ENCODE data around the gene SPEG.

Gene SPEG

DNA sequence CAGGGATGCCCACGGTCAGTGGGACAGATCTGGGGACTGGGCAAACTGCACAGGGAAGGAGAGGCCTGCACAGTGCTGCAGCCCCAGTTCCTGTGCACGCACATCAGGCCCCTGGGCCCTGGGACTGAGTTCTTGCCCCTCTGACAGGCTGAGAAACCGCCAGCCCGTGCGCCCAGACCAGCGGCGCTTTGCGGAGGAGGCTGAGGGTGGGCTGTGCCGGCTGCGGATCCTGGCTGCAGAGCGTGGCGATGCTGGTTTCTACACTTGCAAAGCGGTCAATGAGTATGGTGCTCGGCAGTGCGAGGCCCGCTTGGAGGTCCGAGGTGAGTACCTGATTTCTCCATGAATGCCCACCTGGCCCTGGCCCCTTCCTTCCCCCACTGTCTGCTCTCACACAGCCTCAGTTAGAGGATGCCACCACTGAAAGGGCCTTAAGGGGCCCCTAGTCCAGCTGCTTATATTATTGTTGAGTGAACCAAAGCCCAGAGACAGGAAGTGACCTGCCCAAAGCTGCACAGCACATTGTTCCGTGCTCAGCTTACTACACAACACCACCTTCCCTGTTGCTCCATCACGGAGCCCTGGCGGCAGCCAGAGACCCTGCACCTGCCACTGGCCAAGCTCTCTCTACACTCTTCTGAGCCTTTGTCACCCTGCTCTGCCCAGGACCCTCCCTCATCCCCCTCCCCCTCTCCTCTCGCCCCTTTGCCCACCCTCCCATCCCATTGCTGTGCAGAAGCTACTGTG lies 29.8 kb downstream of the SPEG start:
- no peak for DNase-seq

DNA sequence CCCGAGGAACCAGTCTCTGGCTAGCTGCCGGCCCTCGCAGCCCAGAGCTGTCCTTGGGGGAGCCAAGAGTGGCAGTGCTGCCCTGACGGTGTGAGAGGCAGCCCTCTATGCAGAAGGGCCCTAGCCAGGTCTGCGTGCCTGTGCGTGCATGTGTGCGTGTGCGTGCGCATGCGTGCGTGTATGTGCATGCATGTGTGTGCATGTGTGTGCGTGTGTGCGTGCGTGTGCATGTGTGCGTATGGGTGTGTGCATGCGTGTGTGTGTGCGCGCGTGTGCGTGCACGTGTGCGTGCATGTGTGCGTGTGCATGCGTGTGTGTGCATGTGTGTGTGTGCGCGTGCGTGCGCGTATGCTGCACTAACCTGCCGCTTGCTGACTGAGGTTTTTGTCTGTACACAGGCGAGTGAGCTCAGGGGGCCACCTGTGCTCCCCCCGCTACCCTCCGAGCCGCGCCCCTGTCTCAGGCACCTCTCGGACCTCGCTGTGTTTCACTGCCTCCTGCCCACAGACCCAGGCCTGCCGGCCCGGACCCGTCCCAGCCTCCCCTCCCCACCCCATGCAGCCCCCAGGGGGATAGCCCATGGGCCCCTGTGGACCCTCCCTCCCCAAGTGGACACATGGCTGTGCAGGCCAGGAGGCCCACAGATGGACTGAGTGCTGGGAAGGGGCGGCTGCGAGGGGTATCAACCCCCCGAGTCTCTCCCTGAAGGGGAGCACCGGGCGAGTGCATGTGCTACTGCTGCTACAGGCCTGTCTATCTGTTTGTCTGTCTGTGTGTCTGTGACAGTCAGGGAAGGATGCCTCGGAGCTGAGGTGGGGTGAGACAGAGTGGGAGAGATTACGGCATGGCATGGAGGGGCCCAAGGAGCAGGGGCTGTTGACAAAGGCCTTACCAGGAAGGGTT lies 31.3 kb downstream of the SPEG start:
- DNase-seq, result no peak

DNA sequence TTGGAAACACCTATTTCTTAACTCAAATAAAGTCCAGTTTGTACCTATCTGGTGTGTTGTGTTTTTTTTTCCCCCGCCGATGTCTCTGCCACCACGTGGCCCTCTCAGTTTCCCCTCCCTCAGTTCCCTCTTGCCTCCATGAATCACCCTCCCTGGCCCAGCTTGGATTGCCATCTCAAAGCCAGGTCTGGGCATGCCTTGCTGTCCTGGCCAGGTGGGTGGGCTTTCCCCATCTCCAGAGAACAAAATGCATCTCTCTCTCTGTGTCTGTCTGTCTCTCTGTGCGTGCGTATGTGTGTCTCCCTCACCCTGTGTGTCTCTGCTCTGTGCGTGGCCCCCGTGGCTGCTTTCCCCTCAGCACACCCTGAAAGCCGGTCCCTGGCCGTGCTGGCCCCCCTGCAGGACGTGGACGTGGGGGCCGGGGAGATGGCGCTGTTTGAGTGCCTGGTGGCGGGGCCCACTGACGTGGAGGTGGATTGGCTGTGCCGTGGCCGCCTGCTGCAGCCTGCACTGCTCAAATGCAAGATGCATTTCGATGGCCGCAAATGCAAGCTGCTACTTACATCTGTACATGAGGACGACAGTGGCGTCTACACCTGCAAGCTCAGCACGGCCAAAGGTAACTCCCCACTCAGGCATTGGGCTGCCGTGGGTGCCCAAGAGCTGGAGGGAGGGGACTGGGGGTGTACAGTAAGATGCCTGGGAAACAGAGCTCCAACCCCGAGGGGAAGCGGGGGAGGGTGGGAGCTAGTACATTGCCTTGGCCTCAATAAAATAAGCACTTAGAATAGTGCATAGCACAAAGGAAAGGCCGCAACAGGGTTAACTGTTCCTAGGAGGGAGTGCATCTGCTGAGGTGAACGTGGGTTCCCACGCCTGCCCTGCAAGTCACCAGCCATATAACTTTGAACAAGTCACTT lies 32.4 kb downstream of the SPEG start:
- no peak for DNase-seq

DNA sequence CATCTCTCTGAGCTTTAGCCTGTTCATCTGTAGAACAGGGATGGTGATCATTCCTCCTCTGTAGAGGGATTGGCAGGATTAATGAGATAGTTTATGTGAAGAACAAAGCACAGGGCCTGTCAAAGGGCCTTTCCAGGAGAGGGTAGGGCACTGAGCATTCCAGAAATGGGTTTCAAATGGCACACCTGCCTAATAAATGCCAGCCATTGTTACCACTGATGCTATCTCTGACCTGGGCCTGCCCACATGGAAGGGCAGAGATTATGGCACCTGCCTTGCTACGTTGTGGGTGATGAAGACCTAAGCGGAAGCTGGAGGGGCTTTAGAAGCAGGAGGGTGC lies 33.1 kb downstream of the SPEG start:
- no peak for DNase-seq

DNA sequence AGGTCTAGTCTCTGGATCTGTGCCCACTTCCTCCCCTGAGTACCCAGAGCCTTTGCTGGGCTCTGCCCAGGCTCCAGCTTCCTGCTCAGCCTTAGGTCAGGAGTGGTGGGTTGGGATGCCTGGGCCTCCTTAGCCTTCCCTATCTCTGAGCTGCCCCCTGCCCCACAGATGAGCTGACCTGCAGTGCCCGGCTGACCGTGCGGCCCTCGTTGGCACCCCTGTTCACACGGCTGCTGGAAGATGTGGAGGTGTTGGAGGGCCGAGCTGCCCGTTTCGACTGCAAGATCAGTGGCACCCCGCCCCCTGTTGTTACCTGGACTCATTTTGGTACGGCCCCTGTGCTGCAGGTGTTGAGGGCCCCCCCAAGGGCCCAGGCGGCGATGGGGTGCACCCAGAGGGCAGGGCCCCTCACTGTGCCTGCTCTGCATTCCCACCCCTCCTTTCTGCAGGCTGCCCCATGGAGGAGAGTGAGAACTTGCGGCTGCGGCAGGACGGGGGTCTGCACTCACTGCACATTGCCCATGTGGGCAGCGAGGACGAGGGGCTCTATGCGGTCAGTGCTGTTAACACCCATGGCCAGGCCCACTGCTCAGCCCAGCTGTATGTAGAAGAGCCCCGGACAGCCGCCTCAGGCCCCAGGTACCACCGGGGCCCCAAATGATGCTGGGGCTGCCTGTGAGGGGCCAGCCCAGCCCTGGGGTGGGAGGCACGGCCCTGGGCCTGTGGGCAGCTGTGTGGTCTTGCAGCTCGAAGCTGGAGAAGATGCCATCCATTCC lies 34.0 kb downstream of the SPEG start:
- no peak for DNase-seq

DNA sequence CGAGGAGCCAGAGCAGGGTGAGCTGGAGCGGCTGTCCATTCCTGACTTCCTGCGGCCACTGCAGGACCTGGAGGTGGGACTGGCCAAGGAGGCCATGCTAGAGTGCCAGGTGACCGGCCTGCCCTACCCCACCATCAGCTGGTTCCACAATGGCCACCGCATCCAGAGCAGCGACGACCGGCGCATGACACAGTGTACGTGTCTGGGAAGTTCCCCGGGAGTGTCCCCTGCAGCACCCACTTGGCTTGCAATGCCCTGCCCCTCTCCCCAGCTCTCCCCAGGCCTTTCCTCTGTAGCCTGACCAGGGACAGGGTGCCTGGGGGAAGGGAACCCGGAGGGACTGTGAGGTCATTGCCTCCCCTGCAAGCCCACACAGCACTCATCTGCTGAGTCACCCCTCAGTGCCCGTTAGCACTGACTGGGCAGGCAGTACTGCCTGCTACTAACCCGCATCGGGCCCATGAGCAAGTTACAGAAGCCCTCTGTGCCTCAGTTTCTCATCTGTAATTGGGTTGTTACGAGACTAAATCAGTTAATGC lies 34.6 kb downstream of the SPEG start:
- DNase-seq, result no peak

DNA sequence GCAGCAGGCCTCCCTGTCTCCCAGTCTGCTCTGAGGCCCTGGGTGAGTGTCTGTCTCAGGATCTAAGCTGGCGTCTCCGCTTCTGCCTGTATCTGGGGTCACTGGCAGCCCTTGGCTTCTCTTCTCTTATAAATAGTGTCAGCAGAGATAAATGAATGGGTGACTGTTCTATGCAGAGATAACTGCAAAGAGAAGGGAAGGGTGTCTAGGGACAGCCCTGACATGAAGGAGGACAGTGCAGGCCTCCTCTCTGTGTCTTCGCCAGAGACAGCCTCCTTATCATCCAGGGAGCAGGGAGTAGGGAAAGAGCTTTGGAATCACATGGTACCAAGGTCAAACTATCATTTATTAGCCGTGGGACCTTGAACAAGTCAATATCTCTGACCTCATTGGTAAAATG lies 35.8 kb downstream of the SPEG start:
- no peak for DNase-seq

DNA sequence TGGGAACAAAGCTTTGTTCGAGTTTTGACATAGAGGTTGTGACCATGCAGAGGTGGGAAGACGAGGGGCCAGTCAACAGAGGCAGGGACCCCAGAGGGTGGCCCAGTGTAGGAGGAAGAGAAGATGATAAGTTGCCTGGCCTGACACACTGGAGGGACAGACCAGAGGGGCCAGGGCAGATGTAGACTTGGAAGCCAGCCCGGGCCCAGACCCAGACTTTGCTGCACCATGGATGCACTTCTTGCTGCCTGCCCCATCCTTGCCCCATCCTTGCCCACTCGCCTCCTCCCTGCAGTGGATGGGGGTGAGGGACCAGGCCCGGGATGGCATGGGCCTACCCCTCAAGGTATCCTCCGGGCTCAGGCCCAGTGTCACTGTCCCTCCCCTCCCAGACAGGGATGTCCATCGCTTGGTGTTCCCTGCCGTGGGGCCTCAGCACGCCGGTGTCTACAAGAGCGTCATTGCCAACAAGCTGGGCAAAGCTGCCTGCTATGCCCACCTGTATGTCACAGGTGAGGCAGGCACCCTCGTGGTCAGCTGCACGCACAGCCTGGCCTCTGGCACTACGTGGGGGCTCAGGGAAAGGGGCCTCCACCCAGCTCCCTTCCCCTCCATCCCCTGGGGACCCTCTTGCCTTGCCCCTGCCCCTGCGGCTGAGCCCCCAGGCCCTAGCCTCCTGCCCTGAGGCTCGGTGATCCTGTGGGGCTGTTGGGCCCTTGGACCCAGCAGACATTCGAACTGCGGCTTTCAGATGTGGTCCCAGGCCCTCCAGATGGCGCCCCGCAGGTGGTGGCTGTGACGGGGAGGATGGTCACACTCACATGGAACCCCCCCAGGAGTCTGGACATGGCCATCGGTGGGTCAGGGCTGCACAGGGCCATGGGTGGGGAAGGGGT lies 37.1 kb downstream of the SPEG start:
- no peak for DNase-seq

DNA sequence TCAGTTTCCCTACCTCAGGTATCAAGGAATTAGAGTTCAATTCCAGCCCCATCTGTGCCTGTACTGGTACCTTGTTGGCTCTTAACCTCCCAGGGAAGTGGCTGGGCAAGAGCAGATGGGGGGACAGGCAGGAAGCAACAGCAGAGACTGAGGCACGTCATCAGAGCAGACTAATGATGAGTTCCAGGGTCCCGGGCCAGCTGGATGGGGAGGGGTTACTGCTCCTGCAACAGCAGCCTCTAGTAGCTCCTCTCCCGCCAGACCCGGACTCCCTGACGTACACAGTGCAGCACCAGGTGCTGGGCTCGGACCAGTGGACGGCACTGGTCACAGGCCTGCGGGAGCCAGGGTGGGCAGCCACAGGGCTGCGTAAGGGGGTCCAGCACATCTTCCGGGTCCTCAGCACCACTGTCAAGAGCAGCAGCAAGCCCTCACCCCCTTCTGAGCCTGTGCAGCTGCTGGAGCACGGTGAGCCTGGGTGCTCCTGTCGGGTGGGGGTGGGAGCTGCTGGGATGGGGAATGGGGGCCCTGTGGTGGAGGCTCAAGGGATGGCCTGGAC lies 38.1 kb downstream of the SPEG start:
- DNase-seq, result no peak

DNA sequence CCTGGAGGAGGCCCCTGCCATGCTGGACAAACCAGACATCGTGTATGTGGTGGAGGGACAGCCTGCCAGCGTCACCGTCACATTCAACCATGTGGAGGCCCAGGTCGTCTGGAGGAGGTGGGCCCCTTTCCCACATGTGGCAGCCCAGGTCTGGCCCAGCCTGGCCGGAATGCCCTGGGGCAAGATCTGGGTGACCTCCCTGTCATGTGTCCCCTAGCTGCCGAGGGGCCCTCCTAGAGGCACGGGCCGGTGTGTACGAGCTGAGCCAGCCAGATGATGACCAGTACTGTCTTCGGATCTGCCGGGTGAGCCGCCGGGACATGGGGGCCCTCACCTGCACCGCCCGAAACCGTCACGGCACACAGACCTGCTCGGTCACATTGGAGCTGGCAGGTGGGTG lies 38.9 kb downstream of the SPEG start:
- DNase-seq, result no peak

DNA sequence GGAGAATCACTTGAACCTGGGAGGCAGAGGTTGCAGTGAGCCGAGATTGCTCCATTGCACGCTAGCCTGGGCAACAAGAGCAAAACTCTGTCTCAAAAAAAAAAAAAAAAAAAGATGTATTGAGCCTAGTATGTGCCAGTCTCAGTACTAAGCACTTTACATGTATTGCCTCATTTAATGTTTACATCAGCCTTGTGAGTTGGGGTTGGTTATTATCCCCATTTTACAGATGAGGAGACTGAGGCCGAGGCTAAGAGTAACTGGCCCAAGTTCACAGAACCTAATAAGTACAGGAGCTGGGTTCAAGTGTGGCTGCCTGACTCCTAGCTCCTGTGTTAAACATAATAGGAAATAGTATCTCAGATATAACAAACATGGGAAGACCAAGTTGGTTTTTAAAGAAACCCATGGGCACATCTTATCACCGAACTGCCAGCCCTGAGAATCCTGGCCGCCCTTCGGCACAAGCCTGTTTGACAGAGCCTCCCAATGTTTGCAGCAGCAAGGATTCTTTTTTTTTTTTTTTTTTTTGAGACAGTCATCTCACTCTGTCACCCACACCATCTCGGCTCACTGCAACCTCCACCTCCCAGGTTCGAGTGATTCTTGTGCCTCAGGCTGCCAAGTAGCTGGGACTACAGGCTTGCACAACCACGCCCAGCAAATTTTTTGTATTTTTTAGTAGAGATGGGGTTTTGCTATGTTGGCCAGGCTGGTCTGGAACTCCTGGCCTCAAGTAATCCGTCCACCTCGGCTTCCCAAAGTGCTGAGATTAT lies 39.8 kb downstream of the SPEG start:
- no peak for DNase-seq

DNA sequence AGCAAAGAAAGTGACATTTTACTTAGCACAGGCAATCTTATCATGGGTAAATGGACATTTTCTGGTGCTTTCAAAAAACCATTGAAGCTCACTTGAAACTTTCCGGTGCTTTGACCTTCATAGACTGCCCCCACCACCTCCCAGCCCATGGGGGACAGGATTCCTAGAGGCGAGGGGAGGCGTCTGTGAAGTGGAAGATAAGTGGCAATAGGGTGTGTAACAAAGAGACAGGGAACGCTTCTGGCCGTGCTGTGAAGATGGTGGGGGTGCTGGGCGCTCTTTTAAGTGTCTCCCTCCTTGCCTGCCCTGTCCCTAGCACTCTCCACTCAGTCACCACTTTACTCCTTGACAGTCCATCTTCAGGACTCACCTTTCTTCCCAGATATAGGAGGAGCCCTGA lies 40.6 kb downstream of the SPEG start:
- DNase-seq, result no peak

DNA sequence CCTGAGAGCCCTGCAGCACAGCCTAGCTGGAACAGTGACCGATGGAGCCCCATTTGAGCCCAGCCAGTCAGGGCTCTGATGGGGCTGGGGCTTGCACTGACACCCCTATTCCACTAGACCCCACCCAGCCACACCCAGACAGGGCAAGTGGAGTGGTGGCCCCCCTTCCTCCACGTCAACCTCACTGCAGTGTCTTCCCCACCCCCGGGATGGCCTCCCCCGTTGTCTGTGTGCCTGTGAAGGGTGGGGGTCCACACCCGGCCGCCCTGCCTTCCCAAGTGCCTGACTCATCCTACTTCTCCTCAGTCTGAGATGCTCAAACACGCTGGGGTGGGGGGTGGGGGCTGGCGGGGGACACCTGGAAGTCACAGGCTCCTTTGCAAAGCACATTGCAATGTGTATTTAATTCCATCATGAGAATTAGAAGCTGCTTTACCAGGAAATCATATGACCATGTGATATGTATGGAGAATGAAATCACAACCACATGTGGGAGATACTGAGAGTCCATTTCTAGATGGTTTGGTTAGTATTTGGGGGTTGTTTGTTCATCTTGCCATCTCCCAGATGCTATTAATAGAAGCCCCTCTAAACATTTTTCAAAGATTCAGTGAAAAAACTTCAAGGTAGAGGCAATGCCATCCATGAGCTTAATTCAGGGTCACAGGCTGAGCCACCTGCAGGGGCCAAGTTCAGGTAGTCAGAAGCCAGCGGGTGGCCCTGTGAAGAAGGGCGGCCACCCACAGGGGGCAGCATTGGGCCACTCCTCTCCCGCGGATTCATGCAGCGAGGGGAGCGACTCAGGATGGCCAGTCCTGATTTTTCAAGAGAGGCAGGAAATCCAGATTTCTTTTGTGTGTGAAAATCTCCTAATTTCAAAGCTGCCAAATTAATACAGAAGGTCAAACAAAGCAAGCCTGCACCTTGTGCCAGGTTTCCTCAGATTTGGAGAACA lies 41.3 kb downstream of the SPEG start:
- peak; percentile 59 for DNase-seq

DNA sequence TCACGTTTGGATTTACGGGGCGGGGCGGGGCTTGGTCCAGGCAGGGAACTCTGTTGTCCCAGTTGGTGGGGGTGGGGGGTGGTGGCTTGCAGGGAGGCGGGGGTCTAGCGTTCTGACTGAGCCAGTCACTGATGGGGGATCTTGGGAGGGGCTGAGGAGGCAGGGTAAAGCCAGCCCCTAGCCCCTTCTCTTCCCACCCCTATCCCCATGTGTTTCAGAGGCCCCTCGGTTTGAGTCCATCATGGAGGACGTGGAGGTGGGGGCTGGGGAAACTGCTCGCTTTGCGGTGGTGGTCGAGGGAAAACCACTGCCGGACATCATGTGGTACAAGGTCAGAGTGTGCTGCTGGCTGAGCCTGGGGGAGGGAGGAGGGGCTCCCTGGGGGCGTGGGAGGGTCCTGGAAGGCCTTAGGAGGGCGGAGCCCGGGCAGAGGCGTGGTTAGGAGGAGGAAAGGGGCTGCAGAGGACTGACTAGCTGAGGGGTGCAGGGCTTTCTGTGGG lies 42.1 kb downstream of the SPEG start:
- no peak for DNase-seq

DNA sequence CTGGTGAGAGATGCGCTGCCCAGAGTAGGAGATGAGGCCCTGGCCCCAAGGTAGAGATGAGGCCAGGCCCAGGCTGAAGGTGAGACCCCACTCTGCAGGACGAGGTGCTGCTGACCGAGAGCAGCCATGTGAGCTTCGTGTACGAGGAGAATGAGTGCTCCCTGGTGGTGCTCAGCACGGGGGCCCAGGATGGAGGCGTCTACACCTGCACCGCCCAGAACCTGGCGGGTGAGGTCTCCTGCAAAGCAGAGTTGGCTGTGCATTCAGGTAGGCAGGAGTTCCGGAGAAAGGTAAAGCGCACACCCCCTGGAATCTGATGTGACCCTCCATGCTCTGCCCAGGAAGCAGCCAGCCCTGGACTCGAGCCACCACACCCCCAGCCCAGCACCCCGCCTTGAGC lies 42.5 kb downstream of the SPEG start:
- no peak for DNase-seq

DNA sequence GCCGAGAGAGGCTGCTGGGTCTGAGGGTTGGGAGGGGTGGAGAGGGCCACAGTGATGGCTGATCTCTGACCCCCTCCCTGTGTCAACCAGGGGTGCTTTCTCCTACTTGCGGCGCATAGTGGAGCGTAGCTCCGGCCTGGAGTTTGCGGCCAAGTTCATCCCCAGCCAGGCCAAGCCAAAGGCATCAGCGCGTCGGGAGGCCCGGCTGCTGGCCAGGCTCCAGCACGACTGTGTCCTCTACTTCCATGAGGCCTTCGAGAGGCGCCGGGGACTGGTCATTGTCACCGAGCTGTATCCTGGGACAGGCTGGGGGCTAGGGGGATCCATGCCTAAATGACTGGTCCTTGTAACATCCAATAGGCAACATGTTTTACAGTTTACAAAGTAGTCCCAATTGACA lies 43.2 kb downstream of the SPEG start:
- DNase-seq, result no peak

DNA sequence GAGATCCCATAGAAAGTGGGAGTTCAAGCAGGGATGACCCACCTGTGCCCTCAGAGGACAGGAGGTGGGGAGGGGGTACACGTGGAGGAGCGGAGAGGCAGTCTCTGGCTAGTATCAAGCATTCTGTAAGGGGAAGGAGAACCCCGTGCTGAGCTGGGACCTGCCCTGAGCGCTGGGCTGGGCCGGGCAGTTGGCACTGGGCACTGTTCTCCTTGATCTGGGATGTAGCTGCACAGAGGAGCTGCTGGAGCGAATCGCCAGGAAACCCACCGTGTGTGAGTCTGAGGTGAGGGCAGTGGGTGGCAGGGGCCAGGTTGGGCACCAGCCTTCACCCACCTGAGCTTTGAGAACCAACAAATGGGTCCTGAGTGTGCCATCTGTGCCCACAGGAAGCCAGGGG lies 44.3 kb downstream of the SPEG start:
- no peak for DNase-seq

DNA sequence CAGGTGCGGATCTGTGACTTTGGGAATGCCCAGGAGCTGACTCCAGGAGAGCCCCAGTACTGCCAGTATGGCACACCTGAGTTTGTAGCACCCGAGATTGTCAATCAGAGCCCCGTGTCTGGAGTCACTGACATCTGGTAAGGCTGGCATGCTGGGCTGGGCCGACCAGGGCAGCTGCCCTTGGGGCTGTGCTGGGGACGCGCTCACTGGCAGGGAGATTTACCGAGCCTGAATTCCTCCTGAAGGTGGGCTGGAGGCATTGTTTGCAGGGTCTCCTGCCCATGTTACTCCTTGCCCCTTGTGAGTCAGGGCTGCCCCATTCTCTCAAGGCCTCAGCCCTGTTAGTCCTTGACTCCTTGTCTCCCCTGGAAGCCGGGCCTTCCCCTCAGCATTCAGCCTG lies 45.4 kb downstream of the SPEG start:
- no peak for DNase-seq

All from NCI-H1436 (cell line).